ENCODE measurements around the gene CHST11. TPM values are rescaled to one million over a fixed set of nuclear protein-coding genes. Genes with fewer than 3 reads are reported as not detected.

The CHST11 gene
- total RNA-seq, 2 donors from 2014 or later: 4.6 to 14.5 TPM

GRCh38 chr12:104701301-104701700 is 244.6 kb downstream of the CHST11 start:
- H3K27me3 ChIP-seq: no peaks in the 10 kb centered on the region
- H3K36me3 ChIP-seq (replicated peaks in 1 of 2; ENCODE audit: insufficient read depth in 1 of 2, low read depth in 2 of 2): no peaks in the 10 kb centered on the region
- DNase-seq (no peak), ATAC-seq (no peak)
- no peak overlapping the region for H3K27ac ChIP-seq
- no peak for TF ChIP-seq CTCF (IDR thresholded peaks at IDR 0.05)
- TF ChIP-seq POLR2A (IDR thresholded peaks at IDR 0.05): no peak
- H3K9me3 ChIP-seq: no peaks in the 10 kb centered on the region
- H3K4me1 ChIP-seq: no peaks in the 10 kb centered on the region
- 91 to 93% methylated on average over 6 to 7 of the region's 7 CpGs for WGBS, 2 donors
- intact Hi-C loops (cut with DNase I): no loop called here
- no peak overlapping the region for H3K4me3 ChIP-seq

GRCh38 chr12:104701756-104702155 is 245.0 kb downstream of the CHST11 start:
- H3K27me3 ChIP-seq: no peaks in the 10 kb centered on the region
- no peak overlapping the region for H3K4me3 ChIP-seq
- ATAC-seq: peak; percentile 15
- WGBS, 2 donors: 88% methylated on average over 3 of the region's 3 CpGs
- intact Hi-C loops (cut with DNase I): no loop called here
- no peaks in the 10 kb centered on the region for H3K9me3 ChIP-seq
- peak in 2 of 4 donors; percentile 31 to 34 for DNase-seq
- H3K4me1 ChIP-seq: no peaks in the 10 kb centered on the region
- TF ChIP-seq CTCF (IDR thresholded peaks at IDR 0.05) (no peak), POLR2A (IDR thresholded peaks at IDR 0.05) (no peak)
- H3K27ac ChIP-seq: no peak overlapping the region
- H3K36me3 ChIP-seq (replicated peaks in 1 of 2; ENCODE audit: insufficient read depth in 1 of 2, low read depth in 2 of 2): no peaks in the 10 kb centered on the region

GRCh38 chr12:104702565-104703139 is 245.9 kb downstream of the CHST11 start:
- H3K36me3 ChIP-seq (replicated peaks in 1 of 2; ENCODE audit: insufficient read depth in 1 of 2, low read depth in 2 of 2): no peaks in the 10 kb centered on the region
- no peak overlapping the region for H3K27ac ChIP-seq
- H3K4me3 ChIP-seq: no peak overlapping the region
- no peak for TF ChIP-seq CTCF (IDR thresholded peaks at IDR 0.05)
- no peak for TF ChIP-seq POLR2A (IDR thresholded peaks at IDR 0.05)
- H3K9me3 ChIP-seq: no peaks in the 10 kb centered on the region
- ATAC-seq (peak; percentile 58), DNase-seq (peak; percentile 23 to 53 (median 34))
- intact Hi-C loops (cut with DNase I): no loop called here
- H3K4me1 ChIP-seq: no peaks in the 10 kb centered on the region
- 83 to 92% methylated on average over 19 to 21 of the region's 21 CpGs for WGBS, 2 donors
- H3K27me3 ChIP-seq: no peaks in the 10 kb centered on the region

GRCh38 chr12:104703372-104703771 is 246.6 kb downstream of the CHST11 start:
- no peak overlapping the region for H3K4me3 ChIP-seq
- WGBS, 2 donors: 91 to 92% methylated on average over 8 of the region's 8 CpGs
- no peaks in the 10 kb centered on the region for H3K4me1 ChIP-seq
- H3K9me3 ChIP-seq: no peaks in the 10 kb centered on the region
- intact Hi-C loops (cut with DNase I): no loop called here
- no peaks in the 10 kb centered on the region for H3K36me3 ChIP-seq (replicated peaks in 1 of 2; ENCODE audit: insufficient read depth in 1 of 2, low read depth in 2 of 2)
- H3K27me3 ChIP-seq: no peaks in the 10 kb centered on the region
- ATAC-seq: no peak
- no peak overlapping the region for H3K27ac ChIP-seq
- DNase-seq: no peak
- TF ChIP-seq CTCF (IDR thresholded peaks at IDR 0.05) (no peak), POLR2A (IDR thresholded peaks at IDR 0.05) (no peak)

GRCh38 chr12:104704224-104704779 is 247.6 kb downstream of the CHST11 start:
- no peak for ATAC-seq
- intact Hi-C loops (cut with DNase I): no loop called here
- Histone ChIP-seq H3K27me3 (no peaks in the 10 kb centered on the region), H3K4me3 (no peak overlapping the region), H3K4me1 (no peaks in the 10 kb centered on the region), H3K9me3 (no peaks in the 10 kb centered on the region), H3K36me3 (replicated peaks in 1 of 2; ENCODE audit: insufficient read depth in 1 of 2, low read depth in 2 of 2) (no peaks in the 10 kb centered on the region), H3K27ac (no peak overlapping the region)
- 90 to 92% methylated on average over 5 to 7 of the region's 7 CpGs for WGBS, 2 donors
- no peak for TF ChIP-seq POLR2A (IDR thresholded peaks at IDR 0.05)
- no peak for TF ChIP-seq CTCF (IDR thresholded peaks at IDR 0.05)
- DNase-seq: no peak
